ENCODE measurements around the gene RBPJ.

Gene RBPJ

GRCh38 chr4:26290321-26290720, 30.5 kb upstream of the RBPJ start:
- ChIA-PET POLR2A (no interaction called here), CTCF (interaction anchor here (0.6 to 0.7 kb wide), 3 partner anchors 20 to 282 kb away, joined by 3 to 5 read pairs (median 3); no protein-coding TSS in a partner anchor)
- no peak for DNase-seq (ENCODE audit: extremely low spot score)
- TF ChIP-seq TARDBP (IDR thresholded peaks at IDR 0.05) (no peak), L3MBTL2 (conservative IDR thresholded peaks at IDR 0.05) (no peak), LEF1 (IDR thresholded peaks at IDR 0.05; ENCODE audit: borderline replicate concordance) (no peak), NFRKB (IDR thresholded peaks at IDR 0.05) (no peak), ELF4 (IDR thresholded peaks at IDR 0.05) (no peak), PKNOX1 (IDR thresholded peaks at IDR 0.05) (no peak), FOXK2 (IDR thresholded peaks at IDR 0.05) (no peak), FOXM1 (IDR thresholded peaks at IDR 0.05; ENCODE audit: borderline replicate concordance) (no peak), SUZ12 (IDR thresholded peaks at IDR 0.05) (no peak)

GRCh38 chr4:26294904-26295303, 25.9 kb upstream of the RBPJ start:
- CTCF ChIA-PET, result no interaction called here
- POLR2A ChIA-PET, result no interaction called here
- DNase-seq (ENCODE audit: extremely low spot score), result no peak
- TF ChIP-seq NFRKB (IDR thresholded peaks at IDR 0.05) (no peak), LEF1 (IDR thresholded peaks at IDR 0.05; ENCODE audit: borderline replicate concordance) (no peak), ZNF384 (IDR thresholded peaks at IDR 0.05) (no peak), SP1 (IDR thresholded peaks at IDR 0.05) (no peak), FOXA1 (IDR thresholded peaks at IDR 0.05) (no peak), ARNT (IDR thresholded peaks at IDR 0.05) (no peak), PKNOX1 (IDR thresholded peaks at IDR 0.05) (no peak), SUZ12 (IDR thresholded peaks at IDR 0.05) (no peak), CTBP1 (IDR thresholded peaks at IDR 0.05; ENCODE audit: borderline replicate concordance) (no peak), FOXK2 (IDR thresholded peaks at IDR 0.05) (no peak), L3MBTL2 (conservative IDR thresholded peaks at IDR 0.05) (no peak), FOXM1 (IDR thresholded peaks at IDR 0.05; ENCODE audit: borderline replicate concordance) (no peak), ELF4 (IDR thresholded peaks at IDR 0.05) (no peak), BHLHE40 (IDR thresholded peaks at IDR 0.05; ENCODE audit: borderline replicate concordance) (no peak), TARDBP (IDR thresholded peaks at IDR 0.05) (no peak)

DNA sequence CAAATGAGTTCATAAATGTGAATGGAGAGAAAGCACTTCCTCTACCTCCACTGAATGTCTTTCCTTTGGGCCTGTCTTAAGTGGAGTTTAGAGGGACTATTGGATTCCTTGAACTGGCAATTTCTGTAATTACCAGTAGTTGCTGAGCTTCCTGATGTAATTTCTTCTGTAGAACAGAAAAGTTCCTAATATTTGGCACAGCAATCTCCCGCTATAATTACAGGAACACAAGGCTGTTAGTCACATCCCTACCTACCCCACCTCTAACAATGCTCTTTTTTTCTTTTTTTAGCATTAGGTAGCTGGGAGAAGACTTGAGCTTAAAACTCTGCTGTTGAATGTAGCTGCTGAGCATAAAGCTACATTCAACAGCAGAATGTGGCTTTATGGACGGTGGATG, 24.8 kb upstream of the RBPJ start:
- POLR2A ChIA-PET, result no interaction called here

DNA sequence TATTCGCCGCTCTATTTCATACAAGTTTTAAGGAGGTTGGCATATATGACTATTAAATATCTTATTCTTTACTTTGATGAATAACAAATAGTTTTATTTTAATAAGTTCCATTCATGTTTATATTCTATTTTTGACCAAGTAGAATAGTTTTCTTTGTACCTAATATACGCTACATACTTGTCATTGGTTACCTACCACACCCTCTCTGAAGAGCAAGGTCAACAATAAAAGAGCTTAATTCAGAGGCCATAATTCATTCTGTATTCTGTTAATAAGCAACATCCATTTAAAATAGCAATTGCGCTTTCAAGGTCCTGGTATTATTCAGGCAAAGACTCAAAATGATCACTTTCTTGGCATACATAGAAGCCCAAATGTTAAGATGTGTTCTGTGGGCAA, 24.3 kb upstream of the RBPJ start:
- no peak for DNase-seq (ENCODE audit: extremely low spot score)
- CTCF ChIA-PET, result interaction anchor here (1.0 kb wide), 1 partner anchor 29 kb away, joined by 3 read pairs; no protein-coding TSS in a partner anchor
- TF ChIP-seq SP1 (IDR thresholded peaks at IDR 0.05) (no peak), L3MBTL2 (conservative IDR thresholded peaks at IDR 0.05) (no peak), ZNF384 (IDR thresholded peaks at IDR 0.05) (no peak), FOXA1 (IDR thresholded peaks at IDR 0.05) (no peak), NFRKB (IDR thresholded peaks at IDR 0.05) (no peak), PKNOX1 (IDR thresholded peaks at IDR 0.05) (no peak)
- POLR2A ChIA-PET, result no interaction called here

More for the DNA sequence above, 24.8 kb upstream of the RBPJ start:
- CTCF ChIA-PET, result interaction anchor here (1.0 kb wide), 1 partner anchor 28 kb away, joined by 3 read pairs; no protein-coding TSS in a partner anchor
- DNase-seq (ENCODE audit: extremely low spot score), result no peak
- TF ChIP-seq LEF1 (IDR thresholded peaks at IDR 0.05; ENCODE audit: borderline replicate concordance), result no peak
- TF ChIP-seq FOXK2 (IDR thresholded peaks at IDR 0.05), result no peak
- TF ChIP-seq ZNF384 (IDR thresholded peaks at IDR 0.05), result no peak
- TF ChIP-seq SUZ12 (IDR thresholded peaks at IDR 0.05), result no peak
- no peak for TF ChIP-seq HDGF (IDR thresholded peaks at IDR 0.05; ENCODE audit: borderline replicate concordance)
- no peak for TF ChIP-seq ELF4 (IDR thresholded peaks at IDR 0.05)
- TF ChIP-seq BHLHE40 (IDR thresholded peaks at IDR 0.05; ENCODE audit: borderline replicate concordance), result no peak
- TF ChIP-seq FOXA1 (IDR thresholded peaks at IDR 0.05), result no peak
- no peak for TF ChIP-seq TARDBP (IDR thresholded peaks at IDR 0.05)
- no peak for TF ChIP-seq ARNT (IDR thresholded peaks at IDR 0.05)
- no peak for TF ChIP-seq CTBP1 (IDR thresholded peaks at IDR 0.05; ENCODE audit: borderline replicate concordance)
- TF ChIP-seq PKNOX1 (IDR thresholded peaks at IDR 0.05), result no peak
- TF ChIP-seq FOXM1 (IDR thresholded peaks at IDR 0.05; ENCODE audit: borderline replicate concordance), result no peak

DNA sequence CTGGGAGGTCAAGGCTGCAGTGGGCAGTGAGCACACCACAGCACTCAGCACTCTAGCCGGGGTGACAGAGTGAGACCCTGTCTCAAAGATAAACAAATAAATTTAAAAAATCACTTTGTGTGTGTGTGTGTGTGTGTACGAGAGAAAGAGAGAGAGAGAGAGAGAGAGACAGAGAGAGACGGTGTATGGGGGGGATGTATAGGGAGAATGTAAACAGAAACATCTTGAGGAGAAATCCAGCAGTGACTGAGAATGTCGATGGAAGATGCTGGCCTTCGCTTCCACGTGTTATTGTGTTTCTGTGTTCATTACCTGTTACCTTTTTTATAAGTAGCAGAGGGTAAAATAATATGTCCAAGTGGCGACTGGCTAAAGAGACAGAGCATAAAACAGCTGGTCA, 23.6 kb upstream of the RBPJ start:
- no peak for TF ChIP-seq ARNT (IDR thresholded peaks at IDR 0.05)
- TF ChIP-seq PKNOX1 (IDR thresholded peaks at IDR 0.05), result no peak
- no peak for TF ChIP-seq BHLHE40 (IDR thresholded peaks at IDR 0.05; ENCODE audit: borderline replicate concordance)
- TF ChIP-seq SUZ12 (IDR thresholded peaks at IDR 0.05), result no peak
- TF ChIP-seq FOXK2 (IDR thresholded peaks at IDR 0.05), result no peak
- TF ChIP-seq SP1 (IDR thresholded peaks at IDR 0.05), result no peak
- no peak for TF ChIP-seq L3MBTL2 (conservative IDR thresholded peaks at IDR 0.05)
- POLR2A ChIA-PET, result no interaction called here
- no peak for DNase-seq (ENCODE audit: extremely low spot score)
- CTCF ChIA-PET, result interaction anchor here (1.0 kb wide), 1 partner anchor 30 kb away, joined by 3 read pairs; no protein-coding TSS in a partner anchor
